H9 (cell line): ENCODE data around the gene RAB39A. TPM values are rescaled to one million over a fixed set of nuclear protein-coding genes. Genes with fewer than 3 reads are reported as not detected.

Source experiments
- DNase-seq: peaks from one replicate; pipeline ENCODE4 v3.0.0-alpha.2; 2017
- H2AFZ ChIP-seq: one replicate; pipeline ENCODE4 v1.6.1; 2013; ENCODE audit warnings: mild to moderate bottlenecking, low read length, control low read depth, moderate library complexity
- H2AK5ac ChIP-seq: 2 replicates; pipeline ENCODE4 v1.6.1; 2013; ENCODE audit warnings: low read length, control low read depth, mixed read lengths; ENCODE audit not compliant: insufficient read length
- H2BK120ac ChIP-seq: one replicate; pipeline ENCODE4 v1.6.1; 2013; ENCODE audit warnings: low read depth, mild to moderate bottlenecking, low read length, control low read depth, inconsistent platforms; ENCODE audit not compliant: poor library complexity, severe bottlenecking
- H2BK12ac ChIP-seq: 2 replicates; pipeline ENCODE4 v1.6.1; 2013; ENCODE audit warnings: low read length, control low read depth, mixed read lengths, low read depth; ENCODE audit not compliant: insufficient read length
- H2BK15ac ChIP-seq: 2 replicates; pipeline ENCODE4 v1.6.1; 2013; ENCODE audit warnings: low read depth, low read length, control low read depth
- H2BK20ac ChIP-seq: one replicate; pipeline ENCODE4 v1.6.1; 2013; ENCODE audit warnings: low read depth, mild to moderate bottlenecking, low read length, control low read depth, inconsistent platforms; ENCODE audit not compliant: poor library complexity, severe bottlenecking
- H2BK5ac ChIP-seq: 2 replicates; pipeline ENCODE4 v1.6.1; 2013; ENCODE audit warnings: low read length, control low read depth, mixed read lengths; ENCODE audit not compliant: insufficient read length
- H3K14ac ChIP-seq: 2 replicates; pipeline ENCODE4 v1.6.1; 2013; ENCODE audit warnings: low read length, control low read depth; ENCODE audit not compliant: insufficient read depth
- H3K18ac ChIP-seq: 2 replicates; pipeline ENCODE4 v1.6.1; 2013; ENCODE audit warnings: low read depth, mild to moderate bottlenecking, mixed read lengths, low read length, control low read depth; ENCODE audit not compliant: insufficient read length
- H3K23ac ChIP-seq: 2 replicates; pipeline ENCODE4 v1.6.1; 2013; ENCODE audit warnings: low read length, control low read depth, mixed read lengths, low read depth; ENCODE audit not compliant: insufficient read length
- H3K23me2 ChIP-seq: 2 replicates; pipeline ENCODE4 v1.6.1; 2013; ENCODE audit warnings: low read depth, mild to moderate bottlenecking, mixed read lengths, low read length, control low read depth; ENCODE audit not compliant: insufficient read length, poor library complexity, severe bottlenecking
- H3K27ac ChIP-seq: 2 replicates; pipeline ENCODE4 v1.5.1; 2013; ENCODE audit warnings: low read length, control low read depth, mixed read lengths, low read depth; ENCODE audit not compliant: insufficient read length
- H3K27me3 ChIP-seq: 2 replicates; pipeline ENCODE4 v1.6.1; 2013; ENCODE audit warnings: low read length, control low read depth, inconsistent platforms; ENCODE audit not compliant: insufficient read depth
- H3K4ac ChIP-seq: 2 replicates; pipeline ENCODE4 v1.6.1; 2013; ENCODE audit warnings: low read depth, mild to moderate bottlenecking, control low read depth, inconsistent platforms, low read length, moderate library complexity
- H3K4me1 ChIP-seq: 2 replicates; pipeline ENCODE4 v1.6.1; 2013; ENCODE audit warnings: low read length, control low read depth, inconsistent platforms; ENCODE audit not compliant: insufficient read depth
- H3K4me2 ChIP-seq: 2 replicates; pipeline ENCODE4 v1.6.1; 2013; ENCODE audit warnings: low read length, control low read depth, mixed read lengths; ENCODE audit not compliant: insufficient read length, insufficient read depth
- H3K56ac ChIP-seq: 2 replicates; pipeline ENCODE4 v1.6.1; 2013; ENCODE audit warnings: low read depth, mild to moderate bottlenecking, mixed read lengths, low read length, control low read depth; ENCODE audit not compliant: insufficient read length
- H3K79me1 ChIP-seq: 2 replicates; pipeline ENCODE4 v1.6.1; 2013; ENCODE audit warnings: low read depth, mild to moderate bottlenecking, moderate library complexity, low read length, control low read depth, inconsistent platforms; ENCODE audit not compliant: insufficient read depth, poor library complexity, severe bottlenecking
- H3K79me2 ChIP-seq: 2 replicates; pipeline ENCODE4 v1.6.1; 2013; ENCODE audit warnings: low read length, control low read depth, inconsistent platforms; ENCODE audit not compliant: insufficient read depth
- H3K9ac ChIP-seq: 2 replicates; pipeline ENCODE4 v1.6.1; 2013; ENCODE audit warnings: low read length, control low read depth, mixed read lengths; ENCODE audit not compliant: insufficient read length; ENCODE audit errors: extremely low read depth
- H3K9me3 ChIP-seq: one replicate; pipeline ENCODE4 v1.6.1; 2013; ENCODE audit warnings: low read depth, low read length, inconsistent platforms; ENCODE audit not compliant: control insufficient read depth
- H3T11ph ChIP-seq: one replicate; pipeline ENCODE4 v1.6.1; 2013; ENCODE audit warnings: mild to moderate bottlenecking, low read length, control low read depth, inconsistent platforms
- H4K20me1 ChIP-seq: one replicate; pipeline ENCODE4 v1.6.1; 2013; ENCODE audit not compliant: control insufficient read depth, insufficient read length, insufficient read depth
- H4K5ac ChIP-seq: 2 replicates; pipeline ENCODE4 v1.6.1; 2013; ENCODE audit warnings: low read depth, mild to moderate bottlenecking, mixed read lengths, low read length, control low read depth; ENCODE audit not compliant: insufficient read length
- H4K8ac ChIP-seq: replicated peaks from 2 replicates; pipeline ENCODE4 v1.6.1; 2013; ENCODE audit warnings: low read length, control low read depth, mixed read lengths, low read depth; ENCODE audit not compliant: insufficient read length
- H4K91ac ChIP-seq: 2 replicates; pipeline ENCODE4 v1.6.1; 2013; ENCODE audit warnings: low read depth, mild to moderate bottlenecking, moderate library complexity, mixed read lengths, low read length, control low read depth; ENCODE audit not compliant: insufficient read length
- H3K27ac Mint-ChIP-seq, 3 experiments: 2 replicates in 2 of 3; 3 replicates in 1 of 3; pipeline ENCODE4 v1.8.0; 2020 to 2021; ENCODE audit warnings: mixed read lengths in 3 of 3, mild to moderate bottlenecking in 1 of 3, moderate library complexity in 1 of 3
- H3K27me3 Mint-ChIP-seq: 2 replicates; pipeline ENCODE4 v1.8.0; 2021; ENCODE audit warnings: low read depth, mild to moderate bottlenecking, moderate library complexity, mixed read lengths
- H3K36me3 Mint-ChIP-seq, 3 experiments: 2 replicates in 2 of 3; 3 replicates in 1 of 3; pipeline ENCODE4 v1.8.0; 2020 to 2021; ENCODE audit warnings: low read depth in 3 of 3, mixed read lengths in 3 of 3; ENCODE audit not compliant: insufficient read depth in 1 of 3
- H3K4me1 Mint-ChIP-seq, 2 experiments: 2 replicates each; pipeline ENCODE4 v1.8.0; 2020; ENCODE audit warnings: mixed read lengths in 2 of 2
- H3K4me3 Mint-ChIP-seq, 2 experiments: 2 replicates in 1 of 2; 3 replicates in 1 of 2; pipeline ENCODE4 v1.8.0; 2020 to 2021; ENCODE audit warnings: mild to moderate bottlenecking in 2 of 2, mixed read lengths in 2 of 2, moderate library complexity in 1 of 2
- H3K9me3 Mint-ChIP-seq, 2 experiments: 2 replicates in 1 of 2; 3 replicates in 1 of 2; pipeline ENCODE4 v1.8.0; 2020; ENCODE audit warnings: mild to moderate bottlenecking in 2 of 2, mixed read lengths in 2 of 2, moderate library complexity in 1 of 2
- CTCF ChIP-seq: fragments of 200-600 bp; sonication (generic); conservative IDR thresholded peaks from 3 replicates; pipeline ENCODE4 v1.8.0; 2021; ENCODE audit warnings: antibody characterized with exemption, mild to moderate bottlenecking
- WGBS: extraction: QIAGEN DNeasy Blood & Tissue Kit; methylation state at CpG from one replicate; pipeline ENCODE4 v1.1.7; 2013; ENCODE audit warnings: missing lambda C conversion rate, low lambda C conversion rate, mixed read lengths; ENCODE audit not compliant: insufficient read length; ENCODE audit errors: extremely low coverage; 5-methylcytosine and 5-hydroxymethylcytosine counted together
- total RNA-seq: library from RNA; stranded (reverse); gene quantifications from 2 replicates; pipeline ENCODE4 v1.2.1, GENCODE V29; 2021

The RAB39A gene
- total RNA-seq, 1 experiment from 2014 or later, result 9.7 TPM

GRCh38 chr11:107915229-107915628 is 13.0 kb upstream of the RAB39A start:
- Histone ChIP-seq H3K9me3 (no peaks in the 10 kb centered on the region), H2BK120ac (no peak overlapping the region), H3K4ac (no peak overlapping the region), H3K23ac (no peak overlapping the region), H3K4me1 (no peaks in the 10 kb centered on the region), H2BK15ac (no peak overlapping the region), H3K18ac (no peak overlapping the region), H3K4me2 (no peak overlapping the region), H3K14ac (no peak overlapping the region), H2BK20ac (no peak overlapping the region), H3T11ph (no peak overlapping the region), H3K27me3 (no peaks in the 10 kb centered on the region), H3K79me2 (no peaks in the 10 kb centered on the region), H2AFZ (no peak overlapping the region), H2BK12ac (no peak overlapping the region), H4K91ac (no peak overlapping the region), H2AK5ac (no peak overlapping the region), H3K79me1 (no peaks in the 10 kb centered on the region), H4K5ac (no peak overlapping the region), H4K20me1 (no peaks in the 10 kb centered on the region), H3K9ac (no peak overlapping the region), H3K56ac (no peak overlapping the region), H2BK5ac (no peak overlapping the region), H3K27ac (no peak overlapping the region), H4K8ac (no peak overlapping the region), H3K23me2 (no peaks in the 10 kb centered on the region)
- TF ChIP-seq CTCF, result no peak
- peaks cover 8 to 9% of the 10 kb centered on the region in 2 experiments for H3K9me3 Mint-ChIP-seq
- no peaks in the 10 kb centered on the region for H3K27me3 Mint-ChIP-seq
- H3K4me1 Mint-ChIP-seq, result peaks cover 2 to 9% of the 10 kb centered on the region in 2 experiments
- H3K27ac Mint-ChIP-seq, result peak overlapping the region in 1 of 3 experiments; percentile 22; a peak in 1 of 7 replicates
- H3K4me3 Mint-ChIP-seq, result no peak overlapping the region
- DNase-seq, result no peak
- H3K36me3 Mint-ChIP-seq, result peaks cover 4 to 6% (median 4%) of the 10 kb centered on the region in 3 experiments; a peak in 5 of 7 replicates
- no CpG with 5 or more reads among the region's 5 CpGs for WGBS
